HG03108 (cell line): ENCODE data around the gene BAHCC1.
"Not testable (repeated sequence)": the region's sequence is repeated elsewhere in the genome, so short reads cannot be mapped to it uniquely, and the experiment has no call there.

Experiments
- ATAC-seq: cut with Tn5 transposase; IDR thresholded peaks from one replicate; pipeline ENCODE4 v1.9.1; 2021; ENCODE audit warnings: moderate library complexity; ENCODE audit not compliant: unreplicated experiment

BAHCC1 gene

GRCh38 chr17:81394921-81395599 is at the start of gene BAHCC1:
TSS of gene BAHCC1 (plus strand) at chr17:81395457. CDS start at chr17:81399740, 4,283 bp downstream.
- ATAC-seq = no peak

DNA sequence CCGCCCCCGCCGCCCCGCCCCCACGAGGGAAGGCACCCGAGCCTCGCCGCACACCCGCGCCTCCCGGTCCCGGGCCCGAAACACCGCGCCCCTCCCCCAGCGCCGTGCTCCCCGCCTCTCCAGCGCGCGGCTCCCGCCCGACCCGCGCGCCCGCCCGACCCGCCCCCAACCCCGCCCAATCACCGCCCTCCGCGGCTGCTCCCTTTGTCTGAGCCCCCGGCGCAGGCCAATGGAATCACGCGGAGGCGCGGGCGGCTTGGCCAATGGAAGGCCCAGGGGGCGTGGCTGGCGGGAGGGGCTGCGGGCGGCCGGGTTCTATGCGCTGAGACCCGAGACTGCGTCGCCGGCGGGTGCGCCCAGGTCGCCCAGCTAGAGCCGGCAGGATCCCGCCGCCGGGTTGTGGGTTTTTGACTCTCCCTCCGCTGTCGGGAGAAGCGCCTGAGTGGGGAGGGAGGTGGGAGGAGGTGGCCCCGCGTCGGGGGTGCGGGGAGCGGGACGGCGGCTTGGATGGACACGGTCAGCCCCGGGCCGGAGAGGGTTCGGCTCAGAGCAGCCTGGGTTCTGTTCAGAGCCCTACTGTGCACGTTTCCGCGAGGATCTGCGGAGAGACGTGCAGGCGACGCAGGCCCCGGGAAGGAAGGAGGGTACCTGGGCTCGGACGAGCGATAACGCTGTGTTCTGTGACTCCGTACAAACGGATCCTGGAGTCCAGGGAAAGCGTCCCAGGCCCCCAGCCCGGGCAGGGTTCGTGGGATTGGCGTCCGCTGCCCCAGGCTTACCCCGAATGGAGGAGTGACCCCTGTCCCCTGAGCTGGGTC is 49.0 kb upstream of the BAHCC1 start:
- peak; percentile 67 for ATAC-seq

- no peak for ATAC-seq
Measured at GRCh38 chr17:81346908-81347349, 48.3 kb upstream of the BAHCC1 start.

DNA sequence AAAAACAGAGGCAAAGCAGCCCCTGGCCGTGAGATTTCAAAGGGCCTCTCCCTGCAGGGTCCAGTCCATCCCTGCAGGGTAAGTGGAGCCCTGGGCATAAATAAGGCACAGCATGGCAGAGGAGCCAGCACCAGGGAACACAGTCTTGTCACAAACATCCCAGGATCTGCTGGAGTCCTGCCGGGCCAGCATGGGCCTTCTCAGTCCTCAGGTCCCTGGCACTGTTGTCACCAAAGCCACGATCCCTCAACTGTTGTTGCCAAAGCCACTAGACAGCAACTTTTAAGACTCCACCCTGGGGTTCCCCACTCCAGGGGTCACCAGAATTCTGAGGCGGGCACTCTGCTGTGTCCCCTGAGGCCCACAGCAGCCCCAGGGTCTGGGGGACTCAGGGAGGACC is 47.8 kb upstream of the BAHCC1 start:
- ATAC-seq = no peak

DNA sequence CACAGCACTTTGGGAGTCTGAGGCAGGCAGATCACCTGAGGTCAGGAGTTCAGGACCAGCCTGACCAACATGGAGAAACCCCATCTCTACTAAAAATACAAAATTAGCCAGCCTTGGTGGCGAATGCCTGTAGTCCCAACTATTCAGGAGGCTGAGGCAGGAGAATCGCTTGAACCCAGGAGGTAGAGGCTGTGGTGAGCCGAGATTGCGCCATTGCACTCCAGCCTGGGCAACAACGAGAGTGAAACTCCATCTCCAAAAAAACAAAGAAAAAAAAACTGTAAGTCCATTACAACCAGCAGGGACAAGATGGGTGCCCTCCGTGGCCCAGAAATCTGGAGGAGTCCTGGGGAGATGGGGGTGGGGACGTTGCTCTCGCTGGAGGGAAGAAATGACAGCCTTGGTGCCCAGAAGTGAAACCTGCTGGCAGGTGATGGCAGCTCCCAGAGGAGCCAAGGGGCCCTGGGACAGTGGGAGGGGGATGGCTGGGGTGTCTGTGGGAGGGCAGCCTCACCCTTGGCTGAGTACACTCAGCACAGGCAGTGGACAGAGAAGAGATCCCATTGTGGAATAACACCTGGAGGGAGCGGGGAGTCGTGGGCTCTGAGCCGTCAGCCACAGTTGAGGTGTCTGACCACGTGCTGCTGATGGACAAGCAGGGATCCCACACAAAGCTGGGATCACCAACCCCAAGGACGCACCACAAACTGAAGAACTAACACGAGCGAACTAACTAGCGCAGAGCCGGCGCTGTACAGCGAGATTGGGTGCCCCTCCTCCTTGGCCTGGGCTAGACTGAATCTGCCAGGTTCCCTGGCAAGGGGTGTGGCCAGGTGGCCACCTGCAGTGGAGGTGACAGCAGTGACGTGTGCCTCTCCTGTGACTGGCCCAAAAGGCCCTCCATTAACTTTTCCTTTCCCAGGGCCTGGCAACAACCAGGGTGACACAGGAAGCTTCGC is 46.9 kb upstream of the BAHCC1 start:
- no peak for ATAC-seq

DNA sequence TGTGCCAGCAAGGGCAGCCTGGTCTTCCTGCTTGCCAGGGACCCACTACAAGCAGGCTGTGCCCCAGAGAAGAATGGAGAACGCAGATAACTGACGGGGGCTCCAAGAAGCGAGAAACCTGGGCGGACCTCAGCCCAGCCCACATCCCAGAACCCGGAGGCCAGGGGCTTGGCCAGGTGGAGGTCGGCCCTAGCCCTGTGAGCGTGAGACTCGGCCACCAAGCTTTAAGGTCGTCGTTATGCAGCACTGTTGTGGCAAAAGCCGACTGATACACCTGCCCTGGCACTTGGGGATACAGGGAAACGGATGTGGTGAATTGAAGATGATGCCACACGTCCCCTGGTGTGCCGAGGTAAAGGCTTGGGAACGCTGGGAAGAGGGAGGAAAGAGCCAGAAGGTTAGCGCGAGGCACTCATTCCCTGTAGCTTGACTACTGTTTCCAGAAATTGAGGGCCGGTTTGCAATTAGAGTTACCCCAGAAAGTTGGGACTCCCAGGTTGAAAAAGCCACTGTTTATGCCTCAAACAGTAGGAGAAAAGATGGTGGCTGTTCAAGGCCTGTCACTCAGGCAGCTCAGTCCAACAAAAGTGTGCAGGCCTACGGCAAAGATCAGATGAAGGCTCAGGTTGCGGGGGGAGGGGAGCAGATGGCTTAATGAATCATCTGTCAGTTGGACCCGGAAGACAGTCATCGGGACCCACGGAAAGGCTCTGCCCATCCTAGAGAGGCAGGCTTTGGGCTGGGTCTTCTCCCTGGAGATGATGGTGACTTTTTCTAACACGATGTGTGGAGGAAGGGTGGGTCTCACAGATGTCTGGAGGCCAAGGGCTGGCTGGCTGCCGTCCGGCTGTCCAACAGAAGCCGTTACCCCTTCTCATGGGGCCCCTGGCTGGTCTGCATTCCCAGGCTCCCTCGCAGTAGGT is 45.6 kb upstream of the BAHCC1 start:
- no peak for ATAC-seq

DNA sequence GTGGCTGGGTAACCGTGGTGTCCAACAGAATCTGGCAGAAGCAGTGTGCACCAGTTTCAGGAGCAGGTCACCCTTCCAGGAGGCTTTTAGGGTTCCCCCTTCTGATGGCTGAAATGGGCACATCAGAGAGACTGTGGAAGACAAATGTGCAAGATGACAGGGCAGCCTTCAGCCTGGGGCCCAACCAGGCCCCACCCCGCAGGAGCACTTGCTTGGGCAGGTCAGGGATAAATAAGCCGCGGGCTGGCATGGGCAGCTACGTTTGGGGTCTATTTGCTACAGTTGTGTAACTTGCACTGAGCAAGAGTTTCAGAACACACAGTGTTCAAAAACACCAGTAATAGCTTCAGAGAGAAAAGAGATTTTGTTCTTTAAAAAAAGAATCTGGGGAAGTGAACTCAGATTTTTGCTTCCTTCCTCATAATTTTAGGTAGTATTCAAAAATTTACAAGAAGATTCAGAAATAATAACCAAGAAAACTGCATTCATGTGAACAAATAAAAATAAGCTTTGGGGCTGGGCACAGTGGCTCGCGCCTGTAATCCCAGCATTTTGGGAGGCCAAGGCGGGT is 44.9 kb upstream of the BAHCC1 start:
- ATAC-seq = no peak

DNA sequence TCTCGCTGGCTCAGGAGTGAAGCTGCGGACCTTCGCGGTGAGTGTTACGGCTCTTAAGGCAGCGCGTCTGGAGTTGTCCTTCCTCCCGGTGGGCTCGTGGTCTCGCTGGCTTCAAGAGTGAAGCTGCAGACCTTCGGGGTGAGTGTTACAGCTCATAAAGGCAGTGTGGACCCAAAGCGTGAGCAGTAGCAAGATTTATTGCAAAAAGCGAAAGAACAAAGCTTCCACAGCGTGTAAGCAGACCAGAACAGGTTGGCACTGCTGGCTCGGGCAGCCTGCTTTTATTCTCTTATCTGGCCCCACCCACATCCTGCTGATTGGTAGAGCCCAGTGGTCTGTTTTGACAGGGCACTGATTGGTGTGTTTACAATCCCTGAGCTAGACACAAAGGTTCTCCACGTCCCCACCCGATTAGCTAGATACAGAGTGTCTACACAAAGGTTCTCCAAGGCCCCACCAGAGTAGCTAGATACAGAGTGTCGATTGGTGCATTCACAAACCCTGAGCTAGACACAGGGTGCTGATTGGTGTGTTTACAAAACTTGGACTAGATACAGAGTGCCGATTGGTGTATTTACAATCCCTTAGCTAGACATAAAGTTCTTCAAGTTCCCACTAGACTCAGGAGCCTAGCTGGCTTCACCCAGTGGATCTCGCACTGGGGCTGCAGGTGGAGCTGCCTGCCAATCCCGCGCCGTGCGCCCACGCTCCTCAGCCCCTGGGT is 43.8 kb upstream of the BAHCC1 start:
- not testable (repeated sequence) for ATAC-seq

DNA sequence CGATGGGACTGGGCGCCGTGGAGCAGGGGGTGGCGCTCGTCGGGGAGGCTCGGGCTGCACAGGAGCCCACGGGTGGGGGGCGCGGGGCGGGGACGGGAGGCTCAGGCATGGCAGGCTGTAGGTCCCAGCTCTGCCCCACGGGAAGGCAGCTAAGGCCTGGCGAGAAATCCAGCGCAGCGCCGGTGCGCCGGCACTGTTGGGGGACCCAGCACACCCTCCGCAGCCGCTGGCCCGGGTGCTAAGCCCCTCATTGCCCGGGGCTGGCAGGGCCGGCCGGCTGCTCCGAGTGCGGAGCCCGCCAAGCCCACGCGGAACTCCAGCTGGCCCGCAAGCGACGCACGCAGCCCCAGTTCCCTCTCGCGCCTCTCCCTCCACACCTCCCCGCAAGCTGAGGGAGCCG is 43.2 kb upstream of the BAHCC1 start:
- not testable (repeated sequence) for ATAC-seq

DNA sequence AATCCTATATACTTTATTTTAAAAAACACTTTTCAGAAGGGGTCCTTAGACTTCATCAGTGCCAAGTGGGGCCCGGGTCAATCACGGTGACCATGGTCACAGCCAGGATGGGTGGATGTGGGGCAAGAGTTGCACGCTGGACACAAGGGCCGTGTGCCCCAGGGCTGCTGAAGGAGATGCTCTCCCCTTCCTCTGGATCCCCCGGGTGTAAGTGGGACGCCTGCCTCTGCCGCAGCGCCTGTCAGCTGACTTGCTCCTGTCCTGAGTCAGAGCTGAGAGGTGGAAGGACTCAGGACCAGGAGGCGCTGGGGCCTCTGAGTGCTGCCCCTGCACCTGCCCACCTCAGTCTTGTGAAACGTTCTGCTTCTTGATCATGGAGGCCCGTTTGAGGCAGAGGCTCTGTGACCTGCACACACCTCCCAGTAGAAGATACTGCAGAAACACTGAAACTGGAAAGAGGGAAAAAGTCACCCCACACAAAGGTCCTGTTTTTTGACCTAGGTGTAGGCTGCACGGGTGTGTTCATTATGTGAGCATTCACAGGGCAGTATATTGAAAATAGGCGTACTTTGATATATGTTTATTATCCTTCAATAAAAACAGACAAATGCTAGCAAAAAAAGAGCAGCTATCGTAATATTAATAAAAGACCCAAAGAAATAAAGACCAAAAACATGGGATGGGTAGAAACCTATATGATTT is 40.9 kb upstream of the BAHCC1 start:
- ATAC-seq = no peak

GRCh38 chr17:81354954-81355347 is 40.3 kb upstream of the BAHCC1 start:
- ATAC-seq = no peak

DNA sequence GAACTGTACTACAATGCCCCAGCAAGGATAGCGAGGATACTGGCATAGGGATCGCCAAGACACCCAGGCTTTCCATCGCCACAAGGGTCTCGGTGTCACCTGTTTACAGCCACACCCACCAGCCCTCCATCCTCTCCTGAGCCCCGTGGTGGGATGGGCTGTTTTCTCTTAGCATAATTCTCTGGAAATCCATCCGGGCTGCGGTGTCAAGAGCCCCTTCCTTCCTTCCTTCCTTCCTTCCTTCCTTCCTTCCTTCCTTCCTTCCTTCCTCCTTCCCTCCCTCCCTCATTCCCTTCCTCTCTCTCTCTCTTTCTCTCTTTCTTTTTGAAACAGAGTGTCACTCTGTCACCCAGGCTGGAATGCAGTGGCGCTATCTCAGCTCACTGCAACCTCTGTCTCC is 36.0 kb upstream of the BAHCC1 start:
- ATAC-seq = no peak

DNA sequence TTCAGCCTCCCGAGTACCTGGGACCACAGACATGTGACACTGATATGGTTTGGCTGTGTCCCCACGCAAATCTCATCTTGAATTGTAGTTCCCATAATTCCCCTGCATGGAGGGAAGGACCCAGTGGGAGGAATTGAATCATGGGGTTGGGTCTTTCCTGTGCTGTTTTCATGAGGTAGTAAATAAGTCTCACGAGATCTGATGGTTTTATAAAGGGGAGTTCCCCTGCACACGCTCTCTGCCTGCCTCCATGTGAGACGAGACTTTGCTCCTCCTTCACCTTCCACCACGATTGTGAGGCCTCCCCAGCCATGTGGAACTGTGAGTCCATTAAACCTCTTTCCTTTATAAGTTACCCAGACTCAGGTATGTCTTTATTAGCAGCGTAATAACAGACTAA is 33.3 kb upstream of the BAHCC1 start:
- ATAC-seq = not testable (repeated sequence)

- ATAC-seq = no peak
Measured at GRCh38 chr17:81364278-81365147, 30.7 kb upstream of the BAHCC1 start.

- ATAC-seq = no peak
Measured at GRCh38 chr17:81365148-81365600, 30.1 kb upstream of the BAHCC1 start.

DNA sequence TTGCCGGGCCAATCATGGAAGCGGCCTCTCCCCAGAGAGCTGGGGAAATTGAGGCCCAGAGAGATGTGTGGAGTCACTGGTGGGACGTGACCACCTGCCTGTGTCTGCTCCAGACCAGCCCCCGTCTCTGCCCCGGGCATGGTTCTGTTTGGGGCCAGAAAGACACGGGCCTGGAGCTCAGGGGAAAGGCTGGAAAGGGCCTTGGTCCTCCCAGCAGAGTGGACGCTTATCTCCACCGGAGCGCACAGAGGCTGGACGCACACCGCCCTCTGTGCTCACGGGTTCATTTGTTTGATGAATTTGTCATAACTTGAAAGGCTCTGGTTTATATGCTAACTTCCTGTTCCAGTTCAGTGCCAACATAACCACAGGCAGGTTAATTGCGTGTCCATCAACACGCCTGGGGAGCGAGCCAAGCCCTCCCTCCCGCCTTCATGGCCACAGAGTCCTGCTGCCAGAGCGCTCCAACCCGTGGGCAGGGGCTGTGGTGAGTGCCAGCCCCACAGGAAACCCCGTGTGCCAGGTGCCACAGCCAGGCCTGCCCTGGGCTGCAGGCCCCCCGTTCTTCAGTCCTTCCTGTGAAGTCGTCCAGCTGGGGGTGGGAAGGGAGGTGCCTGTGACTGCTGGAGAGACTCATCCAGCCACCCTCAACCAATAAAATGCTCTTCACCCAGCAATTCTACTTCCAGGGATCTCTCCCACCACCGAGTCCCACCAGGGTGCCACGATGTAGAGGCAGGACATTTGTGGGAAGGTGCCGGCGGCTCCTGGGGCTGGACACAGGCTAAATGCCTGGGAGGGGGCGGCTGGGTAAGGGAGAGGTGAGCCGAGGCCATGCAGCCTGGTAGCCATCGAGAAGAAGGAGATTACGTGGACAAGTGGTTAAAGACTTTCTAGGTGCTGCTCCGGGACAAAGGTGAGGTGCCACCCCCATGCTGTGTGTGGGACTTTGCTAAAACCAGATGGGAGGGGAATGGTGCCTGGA is 29.4 kb upstream of the BAHCC1 start:
- ATAC-seq = no peak
